Subcutaneous adipose tissue (tissue), 4 donors: ENCODE measurements around the gene MFNG. TPM values are rescaled to one million over a fixed set of nuclear protein-coding genes. Genes with fewer than 3 reads are reported as not detected.

ENCODE experiments used
- CTCF ChIP-seq: fragments of 450-650 bp; IDR thresholded peaks from one replicate; pipeline ENCODE4 v1.5.1; 2016; ENCODE audit warnings: low read depth, mild to moderate bottlenecking, control low read depth, antibody characterized with exemption, moderate library complexity
- total RNA-seq, 4 donors: library from RNA; depleted of rRNA; stranded (reverse); fragments of >200 nt; gene quantifications; one replicate each; pipeline ENCODE4 v1.1.0, GENCODE V29; 2016

MFNG gene
- total RNA-seq, 4 donors from 2014 or later, result 9.0 to 24.3 (median 17.3) TPM

DNA sequence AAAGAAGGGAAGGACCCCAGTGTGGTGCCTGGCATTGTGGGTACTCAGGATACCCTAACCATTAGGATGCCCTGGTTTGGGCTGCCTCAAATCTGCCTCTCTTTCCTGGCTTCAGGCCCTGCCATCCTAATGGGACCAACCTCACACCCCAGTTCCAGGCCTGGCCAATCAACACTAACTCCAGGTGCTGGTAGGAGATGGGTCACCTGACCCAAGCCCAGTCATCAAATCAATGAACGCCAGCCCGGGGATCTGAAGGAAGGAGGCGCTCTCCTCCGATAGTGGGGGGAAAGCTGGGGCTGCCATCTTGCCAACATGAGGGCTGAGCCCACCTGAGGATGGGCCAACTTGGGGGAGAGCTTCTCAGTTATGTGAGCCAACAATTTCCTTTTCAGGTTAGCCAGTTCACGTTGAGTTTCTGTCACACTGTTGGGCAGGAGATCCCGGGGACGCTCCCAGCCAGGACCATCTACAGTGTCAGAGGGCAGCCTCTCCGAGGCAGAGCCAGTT, 12.7 kb downstream of the MFNG start:
- no peak for TF ChIP-seq CTCF

GRCh38 chr22:37472418-37473006, 13.7 kb downstream of the MFNG start:
- TF ChIP-seq CTCF, result no peak

DNA sequence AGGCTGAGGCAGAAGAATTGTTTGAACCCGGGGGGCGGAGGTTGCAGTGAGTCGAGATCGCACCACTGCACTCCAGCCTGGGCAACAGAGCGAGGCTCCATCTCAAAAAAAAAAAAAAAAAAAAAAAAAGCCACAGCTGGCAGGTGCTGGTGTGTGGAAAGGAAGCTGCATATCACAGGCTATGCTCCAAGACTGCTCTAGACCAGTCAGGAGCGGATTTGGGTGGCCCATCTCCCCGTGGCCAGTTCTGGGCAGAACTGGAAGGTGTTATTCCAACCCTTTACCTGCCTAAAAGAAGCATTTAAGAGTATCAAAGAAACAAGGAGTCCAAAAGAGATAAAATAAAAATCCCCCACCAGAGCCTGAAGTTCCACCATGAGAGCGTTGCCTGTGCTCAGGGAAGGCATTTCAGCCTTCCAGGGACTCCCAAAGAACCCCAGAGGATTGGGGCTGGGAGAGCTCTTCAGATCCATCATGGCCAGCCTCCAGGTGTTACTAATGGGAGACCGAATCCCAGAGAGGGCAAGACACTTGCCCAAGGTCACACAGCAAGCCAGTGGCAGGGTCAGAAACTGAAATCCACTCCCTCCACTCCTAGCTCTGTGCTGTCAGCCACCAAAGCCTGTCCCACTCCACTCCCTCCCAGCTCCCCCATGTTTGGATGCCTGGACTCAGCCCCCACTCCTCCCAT, 14.3 kb downstream of the MFNG start:
- no peak for TF ChIP-seq CTCF

GRCh38 chr22:37470087-37470445, 16.1 kb downstream of the MFNG start:
- TF ChIP-seq CTCF, result no peak

DNA sequence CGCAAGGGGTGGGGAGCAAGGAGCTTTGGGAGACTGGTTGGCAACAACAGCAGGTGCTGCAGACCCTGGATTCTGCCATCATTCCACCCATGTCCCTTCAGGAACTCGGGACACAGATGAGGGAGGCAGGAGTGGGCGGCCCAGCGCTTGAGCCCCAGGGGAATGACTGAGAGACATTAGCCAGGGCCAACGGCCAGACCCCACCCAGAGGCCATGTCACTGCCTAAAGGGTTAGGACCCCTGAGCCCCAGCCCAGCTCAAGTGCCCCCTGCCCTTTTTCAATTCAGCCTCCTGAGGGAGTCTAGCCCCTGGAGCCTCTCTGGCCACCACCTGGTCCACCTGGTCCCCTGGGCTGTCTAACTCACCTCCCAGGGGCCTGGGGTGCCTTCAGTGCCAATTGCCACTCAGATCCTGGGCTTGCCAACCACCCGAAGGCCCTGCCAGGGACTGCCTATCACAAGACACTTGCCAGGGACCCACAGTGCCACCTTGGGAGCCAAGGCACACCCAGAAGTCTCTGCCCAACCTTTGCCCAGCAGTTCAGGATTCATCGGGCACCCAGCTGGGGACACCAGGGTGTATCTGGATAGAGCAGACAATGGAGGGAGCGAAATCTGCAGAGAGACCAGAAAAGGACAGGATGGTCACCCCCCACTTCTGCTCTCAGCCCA, 16.6 kb downstream of the MFNG start:
- TF ChIP-seq CTCF, result no peak

DNA sequence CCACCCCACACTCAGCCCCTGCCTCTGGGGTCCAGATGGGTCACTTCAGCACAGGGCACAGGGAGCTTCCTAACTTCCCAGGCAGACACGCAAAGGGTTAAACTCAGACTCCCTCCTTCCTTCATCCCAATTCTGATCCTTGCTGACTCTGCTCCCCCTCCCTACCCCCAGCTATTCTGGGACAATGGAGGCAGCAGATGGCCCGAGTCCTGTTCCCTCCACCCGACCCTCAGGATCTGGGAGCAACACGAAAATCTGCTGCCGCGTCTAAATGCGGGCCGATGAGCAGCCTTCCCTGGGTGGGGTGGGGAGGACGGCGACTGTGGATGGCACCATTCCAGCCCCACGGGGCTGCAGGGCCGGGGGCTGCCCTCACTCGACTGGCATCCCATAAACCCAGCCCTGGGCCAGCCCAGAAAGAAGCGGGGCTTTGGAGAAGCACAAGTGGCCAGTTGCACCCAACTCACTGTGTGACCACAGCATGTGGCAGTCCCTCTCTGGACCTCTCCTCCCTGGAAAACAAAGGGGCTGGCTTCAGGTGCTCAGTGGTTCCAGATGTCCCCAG, 18.7 kb downstream of the MFNG start:
- no peak for TF ChIP-seq CTCF

- TF ChIP-seq CTCF, result no peak
These were observed 22.0 kb downstream of the MFNG start for GRCh38 chr22:37464181-37464580.
